ENCODE data around the gene BARX1.

The BARX1 gene

GRCh38 chr9:93916358-93916757, 38.8 kb downstream of the BARX1 start:
- DNase-seq, result no peak

GRCh38 chr9:93911801-93912554, 43.2 kb downstream of the BARX1 start:
- no peak for DNase-seq

GRCh38 chr9:93911136-93911745, 43.9 kb downstream of the BARX1 start:
- DNase-seq, result no peak

GRCh38 chr9:93910598-93910997, 44.6 kb downstream of the BARX1 start:
- DNase-seq, result no peak

GRCh38 chr9:93910196-93910595, 45.0 kb downstream of the BARX1 start:
- no peak for DNase-seq

- DNase-seq, result no peak
These were observed 45.9 kb downstream of the BARX1 start for GRCh38 chr9:93909242-93909616.

- no peak for DNase-seq
These were observed 46.4 kb downstream of the BARX1 start for GRCh38 chr9:93908591-93909241.

GRCh38 chr9:93907551-93908199, 47.5 kb downstream of the BARX1 start:
- DNase-seq, result no peak

GRCh38 chr9:93906195-93906880, 48.8 kb downstream of the BARX1 start:
- no peak for DNase-seq

GRCh38 chr9:93905473-93906133, 49.6 kb downstream of the BARX1 start:
- no peak for DNase-seq

- no peak for DNase-seq
These were observed 50.3 kb downstream of the BARX1 start for GRCh38 chr9:93904649-93905472.

- DNase-seq, result no peak
These were observed 51.1 kb downstream of the BARX1 start for GRCh38 chr9:93903886-93904648.

GRCh38 chr9:93902780-93903655, 52.1 kb downstream of the BARX1 start:
- DNase-seq, result no peak

- no peak for DNase-seq
These were observed 52.9 kb downstream of the BARX1 start for GRCh38 chr9:93902051-93902779.
